IPS-15b (cell line): Measurements from ENCODE around the gene LY6G6C.
A peak's percentile ranks its signal among the peaks of the same experiment; 100 is the strongest.
"Not testable (repeated sequence)": the region's sequence is repeated elsewhere in the genome, so short reads cannot be mapped to it uniquely, and the experiment has no call there.

Experiments
- H3K27me3 ChIP-seq: one replicate; pipeline ENCODE4 v1.6.1; 2013; ENCODE audit warnings: low read length; ENCODE audit not compliant: control insufficient read depth, insufficient read depth
- H3K36me3 ChIP-seq: one replicate; pipeline ENCODE4 v1.6.1; 2013; ENCODE audit warnings: low read length; ENCODE audit not compliant: control insufficient read depth, insufficient read depth
- H3K4me1 ChIP-seq: one replicate; pipeline ENCODE4 v1.6.1; 2013; ENCODE audit warnings: mild to moderate bottlenecking, low read length; ENCODE audit not compliant: control insufficient read depth, insufficient read depth
- H3K4me3 ChIP-seq: one replicate; pipeline ENCODE4 v1.5.1; 2013; ENCODE audit warnings: low read depth, low read length
- H3K9ac ChIP-seq: one replicate; pipeline ENCODE4 v1.6.1; 2013; ENCODE audit warnings: low read depth, mild to moderate bottlenecking, low read length
- H3K9me3 ChIP-seq: one replicate; pipeline ENCODE4 v1.6.1; 2013; ENCODE audit warnings: mild to moderate bottlenecking, low read length; ENCODE audit not compliant: control insufficient read depth, insufficient read depth

The LY6G6C gene

GRCh38 chr6:31720196-31720770, 1.3 kb downstream of the LY6G6C start:
- Histone ChIP-seq H3K9ac (no peak overlapping the region), H3K36me3 (no peaks in the 10 kb centered on the region), H3K9me3 (no peaks in the 10 kb centered on the region), H3K27me3 (no peaks in the 10 kb centered on the region), H3K4me3 (no peak overlapping the region), H3K4me1 (peaks cover 9% of the 10 kb centered on the region)

GRCh38 chr6:31719001-31719400, 2.5 kb downstream of the LY6G6C start:
- no peaks in the 10 kb centered on the region for H3K36me3 ChIP-seq
- peaks cover 18% of the 10 kb centered on the region for H3K4me1 ChIP-seq
- H3K4me3 ChIP-seq = no peak overlapping the region
- H3K9me3 ChIP-seq = no peaks in the 10 kb centered on the region
- no peaks in the 10 kb centered on the region for H3K27me3 ChIP-seq
- H3K9ac ChIP-seq = no peak overlapping the region

- Histone ChIP-seq H3K9me3 (no peaks in the 10 kb centered on the region), H3K9ac (no peak overlapping the region), H3K4me1 (peaks cover 21% of the 10 kb centered on the region), H3K27me3 (no peaks in the 10 kb centered on the region), H3K36me3 (no peaks in the 10 kb centered on the region), H3K4me3 (no peak overlapping the region)
Measured at GRCh38 chr6:31718265-31718664, 3.3 kb downstream of the LY6G6C start.

- no peaks in the 10 kb centered on the region for H3K36me3 ChIP-seq
- H3K9ac ChIP-seq = no peak overlapping the region
- peaks cover 21% of the 10 kb centered on the region for H3K4me1 ChIP-seq
- no peaks in the 10 kb centered on the region for H3K27me3 ChIP-seq
- no peak overlapping the region for H3K4me3 ChIP-seq
- H3K9me3 ChIP-seq = no peaks in the 10 kb centered on the region
Measured at GRCh38 chr6:31717499-31718222, 3.9 kb downstream of the LY6G6C start.

- Histone ChIP-seq H3K36me3 (no peaks in the 10 kb centered on the region), H3K9ac (peak within 1 kb of the TSS; percentile 39), H3K4me3 (no peak within 1 kb of the TSS), H3K9me3 (no peaks in the 10 kb centered on the region), H3K4me1 (peaks cover 21% of the 10 kb centered on the region), H3K27me3 (no peaks in the 10 kb centered on the region)
Measured at GRCh38 chr6:31715022-31715958, 6.3 kb downstream of the LY6G6C start, which contains the start of gene LY6G6D. TSS of gene LY6G6D (plus strand) at chr6:31715348. CDS start at chr6:31715356, 8 bp downstream.

GRCh38 chr6:31713991-31714684, 7.4 kb downstream of the LY6G6C start:
- peaks cover 21% of the 10 kb centered on the region for H3K4me1 ChIP-seq
- peak overlapping the region; percentile 39 for H3K9ac ChIP-seq
- no peak overlapping the region for H3K4me3 ChIP-seq
- H3K9me3 ChIP-seq = no peaks in the 10 kb centered on the region
- no peaks in the 10 kb centered on the region for H3K27me3 ChIP-seq
- H3K36me3 ChIP-seq = no peaks in the 10 kb centered on the region

- Histone ChIP-seq H3K4me1 (peaks cover 21% of the 10 kb centered on the region), H3K27me3 (no peaks in the 10 kb centered on the region), H3K4me3 (no peak overlapping the region), H3K36me3 (no peaks in the 10 kb centered on the region), H3K9ac (no peak overlapping the region), H3K9me3 (no peaks in the 10 kb centered on the region)
Measured at GRCh38 chr6:31713465-31713864, 8.1 kb downstream of the LY6G6C start.

- no peak overlapping the region for H3K9ac ChIP-seq
- no peaks in the 10 kb centered on the region for H3K9me3 ChIP-seq
Measured at GRCh38 chr6:31712296-31712695, 9.2 kb downstream of the LY6G6C start.

GRCh38 chr6:31711233-31711632, 10.3 kb downstream of the LY6G6C start:
- Histone ChIP-seq H3K4me3 (no peak overlapping the region), H3K4me1 (peaks cover 12% of the 10 kb centered on the region), H3K9ac (no peak overlapping the region)

More at GRCh38 chr6:31712296-31712695, 9.2 kb downstream of the LY6G6C start:
- H3K4me1 ChIP-seq = peaks cover 14% of the 10 kb centered on the region
- H3K27me3 ChIP-seq = no peaks in the 10 kb centered on the region
- no peaks in the 10 kb centered on the region for H3K36me3 ChIP-seq
- no peak overlapping the region for H3K4me3 ChIP-seq

GRCh38 chr6:31710523-31711219, 10.9 kb downstream of the LY6G6C start:
- H3K36me3 ChIP-seq = no peaks in the 10 kb centered on the region
- H3K4me3 ChIP-seq = no peak overlapping the region
- no peaks in the 10 kb centered on the region for H3K9me3 ChIP-seq
- no peaks in the 10 kb centered on the region for H3K27me3 ChIP-seq
- no peak overlapping the region for H3K9ac ChIP-seq
- peaks cover 12% of the 10 kb centered on the region for H3K4me1 ChIP-seq

More at GRCh38 chr6:31711233-31711632, 10.3 kb downstream of the LY6G6C start:
- Histone ChIP-seq H3K9me3 (no peaks in the 10 kb centered on the region), H3K36me3 (no peaks in the 10 kb centered on the region), H3K27me3 (no peaks in the 10 kb centered on the region)

- H3K36me3 ChIP-seq, H3K27me3 ChIP-seq, H3K4me1 ChIP-seq, H3K9me3 ChIP-seq, H3K4me3 ChIP-seq, H3K9ac ChIP-seq: not testable (repeated sequence)
Measured at GRCh38 chr6:31709157-31709556, 12.4 kb downstream of the LY6G6C start.
